ENCODE measurements around the gene MINDY4. TPM values are rescaled to one million over a fixed set of nuclear protein-coding genes. Genes with fewer than 3 reads are reported as not detected.
A peak's percentile ranks its signal among the peaks of the same experiment; 100 is the strongest.

The MINDY4 gene
- total RNA-seq, 1 donor from 2014 or later: 8.4 TPM

GRCh38 chr7:30886608-30887011, 115.4 kb downstream of the MINDY4 start:
- Mint-ChIP-seq H3K27ac (no peak overlapping the region), H3K36me3 (peaks cover 4% of the 10 kb centered on the region), H3K4me1 (ENCODE audit: unreplicated experiment) (peaks cover 34% of the 10 kb centered on the region), H3K4me3 (peak overlapping the region; percentile 61), H3K9me3 (peaks cover 7% of the 10 kb centered on the region), H3K27me3 (peaks cover 10% of the 10 kb centered on the region)
- no peak for TF ChIP-seq CTCF (conservative IDR thresholded peaks at IDR 0.05)
- DNase-seq (ENCODE audit: extremely low spot score, unreplicated experiment): no peak

GRCh38 chr7:30887464-30887872, 116.3 kb downstream of the MINDY4 start:
- peaks cover 4% of the 10 kb centered on the region for H3K36me3 Mint-ChIP-seq
- TF ChIP-seq CTCF (conservative IDR thresholded peaks at IDR 0.05): no peak

DNA sequence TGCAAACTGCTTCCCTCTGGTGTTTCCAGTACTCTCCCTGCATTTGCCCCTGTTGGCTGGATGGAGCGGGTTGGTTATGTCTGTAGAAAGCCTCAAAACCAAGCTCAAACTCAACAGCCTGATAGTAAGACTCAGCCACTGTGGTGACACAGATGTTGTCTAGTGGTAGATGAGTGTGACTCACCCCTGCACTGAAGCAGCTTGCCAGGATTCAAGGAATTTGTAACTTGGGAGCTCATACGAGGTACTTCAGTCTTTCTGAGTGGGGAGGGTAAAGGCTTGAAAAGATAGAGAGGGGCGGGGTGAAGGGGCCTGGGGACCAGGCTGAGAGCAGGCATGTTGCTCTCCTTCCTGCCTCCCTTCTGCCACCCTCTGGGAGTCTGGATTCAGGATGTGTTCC, 117.5 kb downstream of the MINDY4 start:
- TF ChIP-seq CTCF (conservative IDR thresholded peaks at IDR 0.05): no peak
- H3K4me1 Mint-ChIP-seq (ENCODE audit: unreplicated experiment): peaks cover 34% of the 10 kb centered on the region
- H3K36me3 Mint-ChIP-seq: peaks cover 4% of the 10 kb centered on the region
- peaks cover 10% of the 10 kb centered on the region for H3K27me3 Mint-ChIP-seq
- no peak for DNase-seq (ENCODE audit: extremely low spot score, unreplicated experiment)
- H3K9me3 Mint-ChIP-seq: peaks cover 7% of the 10 kb centered on the region
- H3K27ac Mint-ChIP-seq: no peak overlapping the region
- peak overlapping the region; percentile 32 for H3K4me3 Mint-ChIP-seq

More at GRCh38 chr7:30887464-30887872, 116.3 kb downstream of the MINDY4 start:
- Mint-ChIP-seq H3K27me3 (peaks cover 10% of the 10 kb centered on the region), H3K4me3 (no peak overlapping the region), H3K4me1 (ENCODE audit: unreplicated experiment) (peaks cover 30% of the 10 kb centered on the region), H3K27ac (no peak overlapping the region), H3K9me3 (peaks cover 7% of the 10 kb centered on the region)
- no peak for DNase-seq (ENCODE audit: extremely low spot score, unreplicated experiment)

- Mint-ChIP-seq H3K4me3 (no peak overlapping the region), H3K27me3 (peaks cover 13% of the 10 kb centered on the region)
Measured at GRCh38 chr7:30890226-30890625, 119.0 kb downstream of the MINDY4 start.

GRCh38 chr7:30893357-30893756, 122.1 kb downstream of the MINDY4 start:
- TF ChIP-seq CTCF (conservative IDR thresholded peaks at IDR 0.05): no peak
- no peak for DNase-seq (ENCODE audit: extremely low spot score, unreplicated experiment)
- Mint-ChIP-seq H3K36me3 (peaks cover 4% of the 10 kb centered on the region), H3K27ac (no peak overlapping the region), H3K4me1 (ENCODE audit: unreplicated experiment) (peaks cover 44% of the 10 kb centered on the region), H3K27me3 (peaks cover 16% of the 10 kb centered on the region), H3K9me3 (peaks cover 7% of the 10 kb centered on the region), H3K4me3 (no peak overlapping the region)

More at GRCh38 chr7:30890226-30890625, 119.0 kb downstream of the MINDY4 start:
- no peak for TF ChIP-seq CTCF (conservative IDR thresholded peaks at IDR 0.05)
- Mint-ChIP-seq H3K9me3 (peaks cover 7% of the 10 kb centered on the region), H3K36me3 (peaks cover 4% of the 10 kb centered on the region), H3K27ac (no peak overlapping the region), H3K4me1 (ENCODE audit: unreplicated experiment) (peaks cover 37% of the 10 kb centered on the region)
- no peak for DNase-seq (ENCODE audit: extremely low spot score, unreplicated experiment)

- Mint-ChIP-seq H3K36me3 (peaks cover 4% of the 10 kb centered on the region), H3K9me3 (peaks cover 7% of the 10 kb centered on the region), H3K27ac (peak overlapping the region; percentile 41), H3K4me3 (no peak overlapping the region), H3K4me1 (ENCODE audit: unreplicated experiment) (peaks cover 39% of the 10 kb centered on the region), H3K27me3 (peaks cover 12% of the 10 kb centered on the region)
- DNase-seq (ENCODE audit: extremely low spot score, unreplicated experiment): no peak
- TF ChIP-seq CTCF (conservative IDR thresholded peaks at IDR 0.05): no peak
Measured at GRCh38 chr7:30894009-30894408, 122.8 kb downstream of the MINDY4 start.

All from type B pancreatic cell (in vitro differentiated cells).